HG03095 (cell line): Measurements from ENCODE around the gene ACTR3.

ENCODE experiments used
- ATAC-seq: cut with Tn5 transposase; IDR thresholded peaks from one replicate; pipeline ENCODE4 v1.9.1; 2021; ENCODE audit warnings: moderate library complexity; ENCODE audit not compliant: unreplicated experiment

The ACTR3 gene

GRCh38 chr2:113875135-113875534 is 14.8 kb upstream of the ACTR3 start:
- no peak for ATAC-seq

- ATAC-seq, result no peak
Observed at GRCh38 chr2:113876503-113877387, 13.1 kb upstream of the ACTR3 start.

- no peak for ATAC-seq
Observed at GRCh38 chr2:113877711-113878598, 11.9 kb upstream of the ACTR3 start.

- ATAC-seq, result no peak
Observed at GRCh38 chr2:113878743-113879142, 11.1 kb upstream of the ACTR3 start.

- ATAC-seq, result no peak
Observed at GRCh38 chr2:113879457-113879856, 10.4 kb upstream of the ACTR3 start.

GRCh38 chr2:113886479-113887008 is 3.3 kb upstream of the ACTR3 start:
- peak; percentile 70 for ATAC-seq

- no peak for ATAC-seq
Observed at GRCh38 chr2:113887009-113887792, 2.7 kb upstream of the ACTR3 start.

GRCh38 chr2:113888641-113889470 is 1.0 kb upstream of the ACTR3 start:
- ATAC-seq, result no peak

GRCh38 chr2:113890253-113891235 is 655 bp downstream of the ACTR3 start:
- peak; percentile 30 for ATAC-seq

GRCh38 chr2:113891265-113891959 is 1.5 kb downstream of the ACTR3 start:
- no peak for ATAC-seq

- ATAC-seq, result no peak
Observed at GRCh38 chr2:113892004-113892710, 2.3 kb downstream of the ACTR3 start.

- ATAC-seq, result no peak
Observed at GRCh38 chr2:113894156-113894743, 4.4 kb downstream of the ACTR3 start.

- no peak for ATAC-seq
Observed at GRCh38 chr2:113895301-113895700, 5.4 kb downstream of the ACTR3 start.

- no peak for ATAC-seq
Observed at GRCh38 chr2:113895819-113896563, 6.1 kb downstream of the ACTR3 start.

- no peak for ATAC-seq
Observed at GRCh38 chr2:113896791-113897190, 6.9 kb downstream of the ACTR3 start.

GRCh38 chr2:113898081-113898480 is 8.2 kb downstream of the ACTR3 start:
- no peak for ATAC-seq
